GM18526 (cell line): ENCODE results near the gene MYO10.

Experiments
- POLR2A ChIP-seq: IDR thresholded peaks from 3 replicates; pipeline ENCODE4 v1.6.1; 2011; ENCODE audit not compliant: insufficient read length; ENCODE audit errors: extremely low read depth

The MYO10 gene

DNA sequence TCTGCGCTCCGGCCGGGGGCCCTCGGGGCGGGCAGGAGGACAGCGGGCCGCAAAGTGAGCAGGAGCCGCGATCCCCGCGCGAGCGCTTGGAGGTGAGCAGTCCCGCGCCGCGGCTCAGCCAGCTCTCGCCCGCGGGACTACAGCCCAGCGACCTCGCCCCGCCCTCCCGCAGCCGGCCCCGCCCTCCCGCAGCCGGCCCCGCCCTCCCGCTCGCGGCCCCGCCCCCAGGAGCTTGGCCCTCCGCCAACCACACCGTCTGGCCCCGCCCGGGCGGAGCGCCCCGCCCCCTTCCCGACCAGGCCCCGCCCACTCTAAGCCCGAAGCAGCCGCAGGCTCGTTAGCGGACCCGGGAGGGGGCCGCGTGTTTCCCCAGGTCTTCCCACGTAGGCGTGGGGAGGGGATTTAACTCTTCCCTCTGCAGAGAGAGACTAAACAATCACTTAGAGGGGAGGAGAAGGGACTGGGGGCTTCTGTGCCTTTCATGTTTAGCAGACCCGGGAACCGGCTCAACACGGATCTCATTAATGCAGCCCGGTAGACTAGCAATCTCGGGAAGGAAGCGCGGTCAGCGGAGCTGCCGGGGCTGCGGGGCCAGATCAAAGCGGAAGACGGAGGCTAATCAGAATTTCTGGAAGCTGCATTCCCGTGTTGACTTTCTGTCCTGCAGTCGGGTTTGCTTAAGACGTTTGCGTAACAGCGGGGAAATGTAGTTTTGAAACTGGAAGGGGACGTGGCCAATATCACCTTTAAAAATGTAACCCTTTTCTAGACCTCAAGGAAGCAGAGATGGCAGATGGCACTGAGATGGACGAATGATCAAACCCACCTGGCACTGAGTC, at the start of gene MYO10:
Gene MYO10 (minus strand): TSS at position 139 of the 839 bp plus-strand sequence. CDS start 480 bp downstream, outside the sequence.
- TF ChIP-seq POLR2A = no peak

DNA sequence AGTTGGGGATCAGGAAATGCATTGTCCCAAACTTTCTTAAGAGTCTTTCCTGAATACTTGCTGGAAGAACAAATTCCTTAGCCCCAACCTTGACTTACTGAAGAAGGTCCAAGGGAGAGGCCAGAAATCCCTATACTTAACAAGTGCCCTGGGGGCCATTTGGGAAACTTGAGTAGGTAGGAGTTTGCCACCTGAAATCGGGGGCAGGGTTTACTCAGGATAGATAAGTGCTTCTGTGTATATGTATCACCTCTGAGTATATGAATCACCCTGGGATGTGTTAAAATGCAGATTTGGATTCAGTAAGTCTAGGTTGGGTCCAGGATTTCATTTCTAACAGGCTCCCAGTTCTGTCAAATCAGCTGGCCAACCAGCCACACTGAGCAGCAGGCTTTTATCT, 47.9 kb upstream of the MYO10 start:
- TF ChIP-seq POLR2A = no peak

DNA sequence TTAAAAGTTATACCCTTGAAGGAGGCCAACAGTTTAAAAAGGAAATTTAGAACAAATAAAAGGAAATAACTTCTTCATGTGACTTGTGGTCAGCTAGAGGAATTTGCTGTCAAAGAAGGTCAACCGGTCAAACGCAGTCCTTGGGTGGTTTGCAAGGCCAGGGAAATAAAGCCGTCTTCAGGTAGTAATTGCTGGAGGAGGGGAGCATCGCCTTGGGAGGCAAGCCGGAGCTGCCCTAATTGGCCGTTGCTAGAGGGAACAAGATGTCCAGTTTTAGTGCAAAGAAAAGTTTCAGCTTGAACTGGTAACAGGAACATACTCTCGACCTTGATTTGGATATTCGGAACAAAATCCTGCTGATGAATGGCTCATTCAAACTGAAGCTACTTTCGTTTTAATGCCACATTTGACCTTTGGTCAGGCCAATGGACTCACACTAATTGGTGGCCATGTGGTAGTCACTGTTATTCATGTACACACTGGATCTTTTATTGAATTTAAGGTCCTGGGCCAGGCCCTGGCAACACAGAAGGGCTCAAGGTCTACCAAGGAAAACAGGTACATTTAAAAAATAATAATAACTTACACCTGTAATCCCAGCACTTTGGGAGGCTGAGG, 47.0 kb upstream of the MYO10 start:
- no peak for TF ChIP-seq POLR2A

DNA sequence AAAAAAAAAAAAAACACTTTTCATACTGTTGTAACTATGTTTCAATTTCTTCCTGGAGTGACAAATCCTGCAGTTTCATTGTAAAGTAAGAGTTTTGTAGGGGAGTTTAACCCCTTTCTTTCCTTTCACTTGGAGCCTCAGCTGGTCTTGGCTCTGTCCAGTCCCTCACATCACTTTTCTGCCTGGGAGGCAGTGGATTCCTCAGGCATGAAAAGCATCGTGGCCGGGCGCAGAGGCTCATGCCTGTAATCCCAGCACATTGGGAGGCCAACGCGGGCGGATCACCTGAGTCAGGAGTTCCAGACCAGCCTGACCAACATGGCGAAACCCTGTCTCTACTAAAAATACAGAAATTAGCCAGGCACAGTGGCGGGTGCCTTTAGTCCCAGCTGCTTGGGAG, 45.6 kb upstream of the MYO10 start:
- no peak for TF ChIP-seq POLR2A

DNA sequence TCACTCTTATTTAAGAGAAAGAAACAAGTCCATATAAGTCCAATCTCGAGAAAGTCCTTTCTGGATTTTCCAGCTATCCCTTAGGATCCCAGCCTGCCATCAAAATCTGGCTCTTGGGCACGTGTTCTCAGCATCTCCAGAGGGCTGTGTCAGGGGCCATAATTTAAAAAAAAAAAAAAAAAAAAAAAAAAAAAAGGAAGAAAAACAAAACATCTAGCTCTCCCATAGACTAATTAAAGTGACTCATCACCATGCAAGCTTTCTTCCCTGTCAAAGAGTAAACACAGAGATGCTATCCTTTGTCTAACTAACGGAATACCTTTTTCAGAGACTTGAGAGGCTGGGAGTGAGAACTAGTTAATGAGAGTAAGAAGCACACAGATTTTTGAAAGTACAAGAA, 44.9 kb upstream of the MYO10 start:
- no peak for TF ChIP-seq POLR2A

DNA sequence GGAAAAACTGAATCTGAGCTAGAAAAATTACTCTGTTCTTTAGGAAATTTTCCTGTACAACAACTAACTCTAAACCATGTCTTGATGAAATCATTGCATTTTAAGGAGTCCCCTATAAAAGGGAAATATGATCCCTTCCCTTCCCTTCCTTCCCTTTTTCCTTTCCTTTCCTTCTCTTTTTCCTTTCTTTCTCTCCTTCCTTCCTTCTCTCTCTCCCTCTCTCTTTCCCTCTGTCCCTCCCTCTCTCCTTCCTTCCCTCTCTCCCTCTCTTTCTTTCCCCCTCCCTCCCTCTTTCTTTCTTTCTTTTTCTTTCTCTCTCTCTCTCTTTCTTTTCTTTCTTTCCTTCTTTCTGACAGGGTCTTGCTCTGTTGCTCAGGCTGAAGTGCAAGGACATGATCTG, 42.2 kb upstream of the MYO10 start:
- no peak for TF ChIP-seq POLR2A

DNA sequence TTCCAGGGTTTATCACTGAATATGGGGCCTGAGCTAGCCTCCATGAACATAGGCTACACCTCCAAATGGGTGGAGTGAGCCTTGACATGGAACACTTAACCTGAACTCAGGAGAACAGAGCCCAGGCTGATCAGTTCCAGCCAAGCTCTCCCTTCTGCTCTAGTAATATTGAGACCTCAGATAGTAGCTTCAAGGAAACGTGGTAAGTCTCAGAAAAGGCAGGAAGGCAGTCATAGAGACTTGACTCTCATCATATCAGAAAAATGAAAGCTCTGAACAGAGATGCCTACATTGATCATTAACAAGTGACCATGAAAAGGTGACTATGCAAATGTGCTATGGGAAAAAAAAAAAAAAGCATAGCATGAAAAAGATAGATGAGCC, 40.5 kb upstream of the MYO10 start:
- no peak for TF ChIP-seq POLR2A

DNA sequence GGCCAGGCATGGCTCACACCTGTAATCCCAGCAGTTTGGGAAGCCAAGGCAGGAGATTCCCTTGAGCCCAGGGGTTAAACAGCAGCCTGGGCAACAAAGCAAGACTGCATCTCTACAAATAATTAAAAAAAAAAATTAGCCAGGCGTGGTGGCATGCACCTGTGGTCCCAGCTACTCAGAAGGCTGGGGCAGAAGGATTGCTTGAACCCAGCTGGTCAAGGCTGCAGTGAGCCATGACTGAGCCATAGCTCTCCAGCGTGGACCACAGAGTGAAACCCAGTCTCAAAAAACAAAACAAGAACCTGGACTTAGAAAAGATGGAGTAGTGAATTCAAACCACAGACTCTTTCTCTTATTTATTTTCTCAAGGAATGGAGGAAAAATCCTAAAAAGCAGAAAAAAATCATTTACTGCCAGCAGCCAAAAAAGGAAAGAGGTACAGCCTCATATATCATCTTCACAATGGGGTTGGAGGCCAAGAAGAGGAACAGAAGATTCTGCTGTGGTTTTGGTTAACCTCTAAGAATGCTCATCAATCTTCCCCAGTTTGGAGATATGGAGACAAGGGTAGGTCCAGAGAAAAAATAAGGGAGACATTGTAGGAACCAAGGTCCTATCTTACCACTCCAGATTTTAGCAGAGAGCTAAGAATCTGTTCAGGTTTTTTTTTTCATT, 40.0 kb upstream of the MYO10 start:
- TF ChIP-seq POLR2A = no peak

DNA sequence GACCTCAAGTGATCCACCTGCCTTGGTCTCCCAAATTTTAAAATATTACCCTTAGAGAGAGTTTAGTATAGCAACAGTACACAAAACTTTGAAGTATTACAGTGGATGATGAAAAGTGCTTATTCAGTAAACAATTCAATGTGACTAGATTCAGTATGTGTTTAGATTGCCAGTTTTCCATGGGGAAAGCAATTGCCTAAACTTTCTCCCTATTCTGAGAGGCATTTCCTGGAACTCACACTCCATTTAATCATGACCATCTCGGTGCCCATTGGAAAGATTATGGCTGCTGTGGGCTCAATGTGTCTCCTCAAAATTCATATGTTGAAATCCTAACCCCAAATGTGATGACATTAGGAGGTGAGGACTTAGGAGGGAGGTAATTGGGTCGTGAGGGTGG, 38.9 kb upstream of the MYO10 start:
- no peak for TF ChIP-seq POLR2A

DNA sequence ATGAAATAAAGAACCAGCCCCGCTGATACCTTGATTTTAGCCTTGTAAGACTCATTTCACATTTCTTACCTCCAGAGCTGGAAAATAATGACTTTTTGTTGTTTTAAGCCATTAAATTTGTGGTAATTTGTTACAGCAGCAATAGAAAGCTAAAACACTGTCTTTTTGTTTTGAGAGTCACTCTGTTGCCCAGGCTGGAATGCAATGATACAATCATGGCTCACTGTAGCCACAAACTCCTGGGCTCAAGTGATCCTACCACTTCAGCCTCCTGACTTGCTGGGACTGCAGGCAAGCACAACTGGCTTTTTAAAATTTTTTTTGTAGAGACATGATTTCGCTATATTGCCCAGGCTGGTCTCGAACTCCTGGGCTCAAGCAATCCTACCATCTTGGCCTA, 34.7 kb upstream of the MYO10 start:
- no peak for TF ChIP-seq POLR2A

DNA sequence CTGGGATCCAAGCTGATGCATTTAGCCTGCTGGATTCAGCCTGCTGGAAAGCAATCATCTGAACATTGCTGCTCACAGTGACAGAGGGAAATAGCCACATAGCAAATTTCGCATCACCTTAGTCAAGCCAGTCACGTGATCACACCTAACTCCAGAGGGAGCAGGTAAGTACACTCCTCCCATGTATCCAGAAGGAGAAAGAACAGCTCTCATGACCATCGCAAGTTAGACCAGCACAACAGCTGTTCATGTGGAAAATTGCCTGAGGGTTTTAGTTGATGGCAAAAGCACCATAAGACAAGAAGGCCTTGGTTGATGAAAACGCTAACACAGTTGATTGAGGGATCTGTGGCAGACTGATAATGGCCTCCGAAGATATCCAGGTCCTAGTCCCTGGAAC, 34.2 kb upstream of the MYO10 start:
- TF ChIP-seq POLR2A = no peak

DNA sequence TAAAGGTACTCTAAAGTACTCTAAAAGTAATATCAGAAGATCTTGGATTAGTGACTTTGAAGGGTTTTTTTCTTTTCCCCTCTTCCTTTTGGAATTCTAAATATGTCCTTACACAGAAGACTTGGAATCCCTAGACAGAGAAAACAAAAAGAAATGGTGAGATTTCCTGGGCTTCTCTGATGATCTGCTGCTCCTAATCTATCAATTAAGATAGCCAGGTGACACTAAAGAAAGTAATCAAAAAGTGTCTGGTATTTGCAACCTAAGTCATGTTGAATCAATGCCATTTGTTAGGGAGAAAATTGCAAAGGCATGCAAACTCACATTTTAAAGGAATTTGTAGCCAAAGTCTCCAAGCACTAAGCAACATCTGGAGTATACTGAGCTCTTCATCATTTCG, 29.5 kb upstream of the MYO10 start:
- TF ChIP-seq POLR2A = no peak

DNA sequence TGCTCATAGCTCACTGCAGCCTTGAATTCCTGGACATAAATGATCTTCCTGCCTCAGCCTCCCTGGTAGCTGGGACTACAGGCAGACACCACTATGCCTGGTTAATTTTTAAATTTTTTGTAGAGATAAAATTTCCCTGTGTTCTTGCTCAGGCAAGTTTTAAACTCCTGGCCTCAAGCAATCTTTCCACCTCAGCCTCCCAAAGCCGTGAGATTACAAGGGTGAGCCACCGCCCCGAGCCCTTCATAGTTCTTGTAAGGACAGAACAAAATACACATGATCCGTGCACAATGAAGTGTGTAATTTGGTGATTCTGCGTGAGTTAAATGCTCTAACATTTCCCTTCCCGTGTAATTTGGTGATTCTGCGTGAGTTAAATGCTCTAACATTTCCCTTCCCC, 27.7 kb upstream of the MYO10 start:
- no peak for TF ChIP-seq POLR2A

DNA sequence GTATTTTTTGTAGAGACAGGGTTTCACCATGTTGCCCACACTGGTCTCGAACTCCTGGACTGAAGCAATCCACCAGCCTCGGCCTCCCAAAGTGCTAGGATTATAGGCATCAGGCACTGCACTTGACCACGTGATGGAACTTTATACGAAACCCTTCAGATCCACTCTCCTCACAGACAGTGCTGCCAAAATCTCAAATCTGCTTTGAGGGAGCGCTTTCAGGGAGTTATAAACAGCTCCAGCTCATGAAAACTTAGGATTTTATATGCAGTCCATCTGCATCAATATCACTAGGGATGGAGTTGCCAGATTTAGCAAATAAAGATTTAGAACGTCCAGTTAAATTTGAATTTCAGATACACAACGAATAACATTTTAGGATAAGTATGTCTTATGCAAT, 25.0 kb upstream of the MYO10 start:
- TF ChIP-seq POLR2A = no peak

DNA sequence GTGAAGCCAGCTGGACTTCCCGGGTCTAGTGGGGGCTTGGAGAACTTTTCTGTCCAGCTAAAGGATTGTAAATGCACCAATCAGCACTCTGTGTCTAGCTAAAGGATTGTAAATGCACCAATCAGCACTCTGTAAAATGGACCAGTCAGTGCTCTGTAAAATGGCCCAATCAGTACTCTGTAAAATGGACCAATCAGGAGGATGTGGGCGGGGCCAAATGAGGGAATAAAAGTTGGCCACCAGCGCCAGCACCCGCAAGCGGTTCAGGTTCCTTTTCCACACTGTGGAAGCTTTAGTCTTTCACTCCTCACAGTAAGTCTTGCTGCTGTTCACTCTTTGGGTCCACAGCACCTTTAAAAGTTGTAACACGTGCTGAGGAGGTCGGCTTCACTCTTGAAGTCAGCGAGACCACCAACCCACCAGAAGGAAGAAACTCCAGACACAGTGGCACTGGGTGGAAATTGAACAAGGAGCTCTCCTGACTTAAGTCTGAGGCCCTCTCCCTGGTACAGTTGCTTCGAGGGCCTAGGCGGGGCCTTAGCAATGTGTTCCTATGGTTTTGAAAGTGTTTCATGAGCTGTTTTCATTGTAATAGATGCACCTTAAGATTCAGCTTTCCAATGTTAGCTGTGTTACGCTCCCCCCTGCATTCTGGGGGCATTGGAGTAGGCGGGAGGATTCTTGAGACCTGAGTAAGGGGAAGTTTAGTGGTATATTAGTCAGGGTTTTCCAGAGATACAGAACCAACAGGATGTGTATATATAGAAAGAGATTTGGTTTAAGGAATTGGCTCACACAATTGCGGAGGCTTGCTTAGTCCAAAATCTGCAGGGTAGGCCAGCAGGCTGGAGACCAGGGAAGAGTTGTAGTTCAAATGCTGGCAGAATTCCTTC, 21.5 kb upstream of the MYO10 start:
- no peak for TF ChIP-seq POLR2A

DNA sequence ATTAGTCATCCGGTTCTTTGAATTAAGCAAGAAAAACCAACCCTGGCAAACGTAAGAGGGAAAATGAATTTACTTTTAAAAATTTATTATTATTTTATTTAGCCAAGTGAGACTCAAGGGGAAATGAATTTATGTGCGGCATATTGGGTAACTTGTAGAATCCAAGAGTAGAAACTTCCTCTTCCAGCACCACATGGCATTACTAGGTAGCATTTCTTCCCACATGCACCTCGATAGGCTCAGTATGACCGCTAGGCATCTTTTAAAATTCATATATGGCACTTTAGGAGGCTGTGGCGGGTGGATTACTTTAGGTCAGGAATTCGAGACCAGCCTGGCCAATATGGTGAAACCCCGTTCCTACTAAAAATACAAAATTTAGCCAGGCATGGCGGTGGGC, 17.6 kb upstream of the MYO10 start:
- TF ChIP-seq POLR2A = no peak
